ENCODE results near the gene ATXN1. TPM values are rescaled to one million over a fixed set of nuclear protein-coding genes. Genes with fewer than 3 reads are reported as not detected.

Gene ATXN1
- total and polyA plus RNA-seq, 2 experiments from 2014 or later, result 4.8 to 9.1 TPM

GRCh38 chr6:16670183-16670582 is 91.1 kb downstream of the ATXN1 start:
- Mint-ChIP-seq H3K9me3 (no peaks in the 10 kb centered on the region), H3K36me3 (ENCODE audit: low read depth) (no peaks in the 10 kb centered on the region), H3K27me3 (ENCODE audit: insufficient read depth, low read depth, poor library complexity) (no peaks in the 10 kb centered on the region), H3K27ac (no peak overlapping the region), H3K4me3 (no peak overlapping the region), H3K4me1 (peaks cover 14% of the 10 kb centered on the region)
- Histone ChIP-seq H3K27ac (ENCODE audit: low read depth) (no peak overlapping the region), H3K4me1 (ENCODE audit: insufficient read depth) (peaks cover 13% of the 10 kb centered on the region), H3K79me2 (replicated peaks; ENCODE audit: insufficient read depth) (no peaks in the 10 kb centered on the region), H4K20me1 (replicated peaks; ENCODE audit: insufficient read depth) (no peaks in the 10 kb centered on the region; the same call in 1 of the 2 replicates), H3K27me3 (ENCODE audit: insufficient read depth) (no peaks in the 10 kb centered on the region), H3K4me2 (no peak overlapping the region), H3F3A (replicated peaks; ENCODE audit: low read depth) (no peaks in the 10 kb centered on the region), H3K4me3 (no peak overlapping the region), H3K36me3 (ENCODE audit: insufficient read depth) (no peaks in the 10 kb centered on the region), H3K9me2 (ENCODE audit: insufficient read depth) (no peaks in the 10 kb centered on the region), H2AFZ (no peak overlapping the region)
- no peak for ATAC-seq
- TF ChIP-seq NANOG (IDR thresholded peaks at IDR 0.05; ENCODE audit: borderline replicate concordance) (no peak), CTCF (conservative IDR thresholded peaks at IDR 0.05; ENCODE audit: low read depth in 2 of 2) (no peak), EZH2phosphoT487 (IDR thresholded peaks at IDR 0.05; ENCODE audit: unreplicated experiment) (no peak), POLR2AphosphoS5 (IDR thresholded peaks at IDR 0.05; ENCODE audit: low read depth) (no peak), STAT1 (IDR thresholded peaks at IDR 0.05; ENCODE audit: unreplicated experiment) (no peak), JUNB (IDR thresholded peaks at IDR 0.05; ENCODE audit: unreplicated experiment) (no peak), ZNF331 (CRISPR knock-in tag; IDR thresholded peaks at IDR 0.05; ENCODE audit: low read depth) (no peak)
- DNase-seq (ENCODE audit: low spot score), result no peak

- no peak overlapping the region for H3K4me3 Mint-ChIP-seq
- Histone ChIP-seq H3K36me3 (ENCODE audit: insufficient read depth) (no peaks in the 10 kb centered on the region), H4K20me1 (replicated peaks; ENCODE audit: insufficient read depth) (no peaks in the 10 kb centered on the region; the same call in 1 of the 2 replicates), H2AFZ (no peak overlapping the region), H3K27me3 (ENCODE audit: insufficient read depth) (no peaks in the 10 kb centered on the region), H3K9me2 (ENCODE audit: insufficient read depth) (no peaks in the 10 kb centered on the region), H3K4me2 (no peak overlapping the region), H3K4me1 (ENCODE audit: insufficient read depth) (peaks cover 13% of the 10 kb centered on the region), H3K27ac (ENCODE audit: low read depth) (no peak overlapping the region), H3K4me3 (no peak overlapping the region), H3K79me2 (replicated peaks; ENCODE audit: insufficient read depth) (no peaks in the 10 kb centered on the region), H3F3A (replicated peaks; ENCODE audit: low read depth) (no peaks in the 10 kb centered on the region)
- DNase-seq (ENCODE audit: low spot score) (no peak), ATAC-seq (no peak)
- no peak overlapping the region for H3K27ac Mint-ChIP-seq
- peaks cover 14% of the 10 kb centered on the region for H3K4me1 Mint-ChIP-seq
- H3K9me3 Mint-ChIP-seq, result no peaks in the 10 kb centered on the region
- H3K27me3 Mint-ChIP-seq (ENCODE audit: insufficient read depth, low read depth, poor library complexity), result no peaks in the 10 kb centered on the region
- H3K36me3 Mint-ChIP-seq (ENCODE audit: low read depth), result no peaks in the 10 kb centered on the region
- TF ChIP-seq ZNF114 (CRISPR knock-in tag; IDR thresholded peaks at IDR 0.05) (no peak), JUNB (IDR thresholded peaks at IDR 0.05; ENCODE audit: unreplicated experiment) (no peak), EZH2 (IDR thresholded peaks at IDR 0.05; ENCODE audit: low read depth, unreplicated experiment) (no peak), REST (IDR thresholded peaks at IDR 0.05; ENCODE audit: unreplicated experiment) (no peak), ZNF331 (CRISPR knock-in tag; IDR thresholded peaks at IDR 0.05; ENCODE audit: low read depth) (no peak), NANOG (IDR thresholded peaks at IDR 0.05; ENCODE audit: borderline replicate concordance) (no peak), POLR2AphosphoS5 (IDR thresholded peaks at IDR 0.05; ENCODE audit: low read depth) (no peak)
- TF ChIP-seq, protein P1, sequence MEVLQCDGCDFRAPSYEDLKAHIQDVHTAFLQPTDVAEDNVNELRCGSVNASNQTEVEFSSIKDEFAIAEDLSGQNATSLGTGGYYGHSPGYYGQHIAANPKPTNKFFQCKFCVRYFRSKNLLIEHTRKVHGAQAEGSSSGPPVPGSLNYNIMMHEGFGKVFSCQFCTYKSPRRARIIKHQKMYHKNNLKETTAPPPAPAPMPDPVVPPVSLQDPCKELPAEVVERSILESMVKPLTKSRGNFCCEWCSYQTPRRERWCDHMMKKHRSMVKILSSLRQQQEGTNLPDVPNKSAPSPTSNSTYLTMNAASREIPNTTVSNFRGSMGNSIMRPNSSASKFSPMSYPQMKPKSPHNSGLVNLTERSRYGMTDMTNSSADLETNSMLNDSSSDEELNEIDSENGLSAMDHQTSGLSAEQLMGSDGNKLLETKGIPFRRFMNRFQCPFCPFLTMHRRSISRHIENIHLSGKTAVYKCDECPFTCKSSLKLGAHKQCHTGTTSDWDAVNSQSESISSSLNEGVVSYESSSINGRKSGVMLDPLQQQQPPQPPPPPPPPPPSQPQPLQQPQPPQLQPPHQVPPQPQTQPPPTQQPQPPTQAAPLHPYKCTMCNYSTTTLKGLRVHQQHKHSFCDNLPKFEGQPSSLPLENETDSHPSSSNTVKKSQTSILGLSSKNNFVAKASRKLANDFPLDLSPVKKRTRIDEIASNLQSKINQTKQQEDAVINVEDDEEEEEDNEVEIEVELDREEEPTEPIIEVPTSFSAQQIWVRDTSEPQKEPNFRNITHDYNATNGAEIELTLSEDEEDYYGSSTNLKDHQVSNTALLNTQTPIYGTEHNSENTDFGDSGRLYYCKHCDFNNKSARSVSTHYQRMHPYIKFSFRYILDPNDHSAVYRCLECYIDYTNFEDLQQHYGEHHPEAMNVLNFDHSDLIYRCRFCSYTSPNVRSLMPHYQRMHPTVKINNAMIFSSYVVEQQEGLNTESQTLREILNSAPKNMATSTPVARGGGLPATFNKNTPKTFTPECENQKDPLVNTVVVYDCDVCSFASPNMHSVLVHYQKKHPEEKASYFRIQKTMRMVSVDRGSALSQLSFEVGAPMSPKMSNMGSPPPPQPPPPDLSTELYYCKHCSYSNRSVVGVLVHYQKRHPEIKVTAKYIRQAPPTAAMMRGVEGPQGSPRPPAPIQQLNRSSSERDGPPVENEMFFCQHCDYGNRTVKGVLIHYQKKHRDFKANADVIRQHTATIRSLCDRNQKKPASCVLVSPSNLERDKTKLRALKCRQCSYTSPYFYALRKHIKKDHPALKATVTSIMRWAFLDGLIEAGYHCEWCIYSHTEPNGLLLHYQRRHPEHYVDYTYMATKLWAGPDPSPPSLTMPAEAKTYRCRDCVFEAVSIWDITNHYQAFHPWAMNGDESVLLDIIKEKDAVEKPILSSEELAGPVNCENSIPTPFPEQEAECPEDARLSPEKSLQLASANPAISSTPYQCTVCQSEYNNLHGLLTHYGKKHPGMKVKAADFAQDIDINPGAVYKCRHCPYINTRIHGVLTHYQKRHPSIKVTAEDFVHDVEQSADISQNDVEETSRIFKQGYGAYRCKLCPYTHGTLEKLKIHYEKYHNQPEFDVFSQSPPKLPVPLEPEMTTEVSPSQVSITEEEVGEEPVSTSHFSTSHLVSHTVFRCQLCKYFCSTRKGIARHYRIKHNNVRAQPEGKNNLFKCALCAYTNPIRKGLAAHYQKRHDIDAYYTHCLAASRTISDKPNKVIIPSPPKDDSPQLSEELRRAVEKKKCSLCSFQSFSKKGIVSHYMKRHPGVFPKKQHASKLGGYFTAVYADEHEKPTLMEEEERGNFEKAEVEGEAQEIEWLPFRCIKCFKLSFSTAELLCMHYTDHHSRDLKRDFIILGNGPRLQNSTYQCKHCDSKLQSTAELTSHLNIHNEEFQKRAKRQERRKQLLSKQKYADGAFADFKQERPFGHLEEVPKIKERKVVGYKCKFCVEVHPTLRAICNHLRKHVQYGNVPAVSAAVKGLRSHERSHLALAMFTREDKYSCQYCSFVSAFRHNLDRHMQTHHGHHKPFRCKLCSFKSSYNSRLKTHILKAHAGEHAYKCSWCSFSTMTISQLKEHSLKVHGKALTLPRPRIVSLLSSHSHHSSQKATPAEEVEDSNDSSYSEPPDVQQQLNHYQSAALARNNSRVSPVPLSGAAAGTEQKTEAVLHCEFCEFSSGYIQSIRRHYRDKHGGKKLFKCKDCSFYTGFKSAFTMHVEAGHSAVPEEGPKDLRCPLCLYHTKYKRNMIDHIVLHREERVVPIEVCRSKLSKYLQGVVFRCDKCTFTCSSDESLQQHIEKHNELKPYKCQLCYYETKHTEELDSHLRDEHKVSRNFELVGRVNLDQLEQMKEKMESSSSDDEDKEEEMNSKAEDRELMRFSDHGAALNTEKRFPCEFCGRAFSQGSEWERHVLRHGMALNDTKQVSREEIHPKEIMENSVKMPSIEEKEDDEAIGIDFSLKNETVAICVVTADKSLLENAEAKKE (CRISPR knock-in tag; IDR thresholded peaks at IDR 0.05), result no peak
These were observed 92.0 kb downstream of the ATXN1 start for GRCh38 chr6:16669227-16669626.

Data from GM23338 (cell line).